ENCODE results near the gene IL1R1.
"Not testable (repeated sequence)": the region's sequence is repeated elsewhere in the genome, so short reads cannot be mapped to it uniquely, and the experiment has no call there.

Gene IL1R1

GRCh38 chr2:102141970-102142828 lies at the start of gene IL1R1:
Gene IL1R1, plus strand, starts transcription at chr2:102142746. Its CDS starts 14,979 bp downstream, at chr2:102157725.
- peak in 23 of 51 donors; percentile 6 to 44 (median 20) for DNase-seq

- no peak for DNase-seq
These were observed 48.9 kb upstream of the IL1R1 start for GRCh38 chr2:102093662-102094061.

- DNase-seq: no peak
These were observed 47.6 kb upstream of the IL1R1 start for GRCh38 chr2:102094917-102095316.

- DNase-seq: no peak
These were observed 46.4 kb upstream of the IL1R1 start for GRCh38 chr2:102096103-102096502.

GRCh38 chr2:102098756-102099155 lies 43.8 kb upstream of the IL1R1 start:
- no peak for DNase-seq

GRCh38 chr2:102099536-102100298 lies 42.8 kb upstream of the IL1R1 start:
- no peak for DNase-seq

- no peak for DNase-seq
These were observed 42.0 kb upstream of the IL1R1 start for GRCh38 chr2:102100371-102101096.

- no peak for DNase-seq
These were observed 41.3 kb upstream of the IL1R1 start for GRCh38 chr2:102101097-102101848.

GRCh38 chr2:102101849-102102635 lies 40.5 kb upstream of the IL1R1 start:
- DNase-seq: no peak

- DNase-seq: not testable (repeated sequence)
These were observed 40.0 kb upstream of the IL1R1 start for GRCh38 chr2:102102636-102102948.

GRCh38 chr2:102103284-102103683 lies 39.3 kb upstream of the IL1R1 start:
- no peak for DNase-seq

- DNase-seq: peak in 2 of 51 donors; percentile 2 to 4
These were observed 38.3 kb upstream of the IL1R1 start for GRCh38 chr2:102103992-102104871.

- no peak for DNase-seq
These were observed 36.4 kb upstream of the IL1R1 start for GRCh38 chr2:102106133-102106556.

GRCh38 chr2:102106813-102107740 lies 35.5 kb upstream of the IL1R1 start:
- DNase-seq: not testable (repeated sequence)

- no peak for DNase-seq
These were observed 34.8 kb upstream of the IL1R1 start for GRCh38 chr2:102107741-102108070.

- no peak for DNase-seq
These were observed 33.5 kb upstream of the IL1R1 start for GRCh38 chr2:102109016-102109415.

- DNase-seq: no peak
These were observed 32.4 kb upstream of the IL1R1 start for GRCh38 chr2:102110171-102110570.

GRCh38 chr2:102110596-102111334 lies 31.8 kb upstream of the IL1R1 start:
- DNase-seq: no peak
